DND-41 (cell line): ENCODE data around the gene DNAJC4.

Experiments
- CTCF ChIP-seq: IDR thresholded peaks from 2 replicates; pipeline ENCODE4 v1.5.1; 2012; ENCODE audit warnings: borderline replicate concordance, low read length, moderate library complexity, mild to moderate bottlenecking; ENCODE audit not compliant: poor library complexity, severe bottlenecking; ENCODE audit errors: extremely low read depth
- EZH2 ChIP-seq: IDR thresholded peaks from 3 replicates; pipeline ENCODE4 v1.6.1; 2012; ENCODE audit warnings: borderline replicate concordance, low read depth, mild to moderate bottlenecking, moderate library complexity, low read length, inconsistent platforms; ENCODE audit not compliant: severe bottlenecking

GRCh38 chr11:64220798-64221197 is 9.6 kb upstream of the DNAJC4 start:
- TF ChIP-seq CTCF (no peak), EZH2 (no peak)
